ENCODE measurements around the gene DPP6. TPM values are rescaled to one million over a fixed set of nuclear protein-coding genes. Genes with fewer than 3 reads are reported as not detected.
A peak's percentile ranks its signal among the peaks of the same experiment; 100 is the strongest.
"Not testable (repeated sequence)": the region's sequence is repeated elsewhere in the genome, so short reads cannot be mapped to it uniquely, and the experiment has no call there.

Gene DPP6
- total RNA-seq, 2 donors from 2014 or later, result not detected

DNA sequence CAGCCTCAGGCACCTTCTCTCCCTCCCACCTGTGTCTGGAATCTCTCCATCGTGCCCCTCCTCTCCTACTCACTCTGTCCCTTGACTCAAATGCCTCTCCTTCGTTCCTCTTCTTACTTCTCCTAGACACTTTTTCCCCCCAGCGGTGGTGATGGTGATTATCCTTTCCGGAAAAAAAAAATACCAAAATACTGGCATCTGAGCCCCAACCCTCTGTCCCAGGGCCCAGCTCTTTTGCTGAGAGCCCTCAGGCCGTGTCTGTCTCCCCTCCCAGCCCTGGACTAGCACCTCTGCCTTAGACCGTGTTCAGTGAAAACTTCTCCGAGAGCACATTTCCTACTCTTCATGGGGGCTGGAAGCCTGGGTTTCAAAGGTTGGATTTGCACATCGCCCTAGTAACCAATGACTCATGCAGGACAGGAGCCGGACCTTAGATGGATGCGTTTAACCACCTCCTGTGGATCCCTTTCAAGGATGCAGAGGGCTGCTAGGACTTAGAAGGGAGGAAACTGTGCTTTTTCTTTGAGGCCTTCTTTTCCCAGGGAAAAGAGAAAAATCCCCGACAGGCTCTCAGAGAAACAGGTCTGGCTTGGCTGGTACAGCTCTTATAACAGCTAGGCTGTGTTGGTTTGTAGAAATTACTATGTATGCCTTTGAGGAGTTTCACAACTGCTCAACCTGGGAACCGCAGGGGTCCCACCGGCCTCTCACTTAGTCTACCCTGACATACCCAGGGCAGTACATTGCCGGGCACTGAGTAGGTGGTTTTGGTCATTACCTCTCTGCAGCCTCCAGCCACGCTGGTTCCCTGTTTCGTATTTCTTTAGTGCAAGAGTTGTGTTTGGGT, 1.5 kb downstream of the DPP6 start:
- not testable (repeated sequence) for H3K27me3 Mint-ChIP-seq (ENCODE audit: low read depth); H3K4me1 Mint-ChIP-seq (ENCODE audit: low read depth); H3K9me3 Mint-ChIP-seq; H3K36me3 Mint-ChIP-seq (ENCODE audit: insufficient read depth in 2 of 2); H3K4me3 Mint-ChIP-seq; DNase-seq; H3K27ac Mint-ChIP-seq
- ATAC-seq (replicated peaks in 1 of 2), result peak in 1 of 2 donors; percentile 69

DNA sequence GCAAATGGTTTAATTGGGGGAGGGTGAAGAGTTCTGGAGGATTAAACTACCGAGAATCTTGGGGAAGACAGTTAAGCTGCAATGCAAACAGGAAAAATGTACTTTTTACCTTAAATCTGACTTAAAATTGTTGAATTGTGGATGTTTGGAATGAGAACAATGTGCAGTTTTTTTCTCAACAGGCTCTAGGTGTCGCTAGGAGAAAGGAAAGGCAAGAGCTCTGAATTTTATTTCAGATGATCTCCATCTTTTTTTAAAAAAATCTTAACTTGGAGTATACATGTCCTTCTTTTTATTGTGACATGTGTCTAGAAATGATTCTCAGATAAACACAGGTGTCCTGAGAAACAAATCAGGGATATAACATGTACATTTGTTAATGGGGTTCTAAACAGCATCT, 2.5 kb downstream of the DPP6 start:
- not testable (repeated sequence) for DNase-seq; H3K4me3 Mint-ChIP-seq; H3K27me3 Mint-ChIP-seq (ENCODE audit: low read depth); H3K27ac Mint-ChIP-seq; H3K4me1 Mint-ChIP-seq (ENCODE audit: low read depth); ATAC-seq (replicated peaks in 1 of 2); H3K9me3 Mint-ChIP-seq; H3K36me3 Mint-ChIP-seq (ENCODE audit: insufficient read depth in 2 of 2)

DNA sequence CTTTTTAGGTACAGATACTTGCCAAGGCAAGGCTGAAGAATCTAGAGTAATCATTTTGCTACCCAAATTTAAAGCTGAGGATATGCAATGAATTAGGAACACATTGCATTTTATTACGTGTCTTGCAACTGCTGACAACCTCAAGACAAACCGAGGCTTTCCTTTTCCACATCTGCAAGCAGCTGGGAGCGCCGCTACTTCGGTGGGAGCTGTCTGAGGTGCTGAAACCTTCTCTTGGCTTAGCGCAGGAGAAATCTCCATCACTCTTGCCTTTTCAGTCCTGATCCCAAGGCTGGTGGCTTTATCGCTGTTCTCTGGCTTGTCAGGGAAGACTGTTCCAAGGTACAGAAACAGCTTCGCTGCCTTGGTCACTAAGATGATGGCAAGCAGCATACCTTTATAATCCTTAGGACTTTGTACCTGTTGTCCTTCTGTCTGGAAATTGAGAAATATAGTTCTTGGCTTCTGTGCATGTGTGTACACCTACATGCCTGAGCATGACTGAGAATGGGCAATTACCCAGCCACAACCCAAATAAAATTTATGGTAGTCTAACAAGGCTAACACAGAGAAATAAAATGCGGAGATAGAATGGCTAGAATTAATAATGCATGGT, 3.4 kb downstream of the DPP6 start:
- not testable (repeated sequence) for ATAC-seq (replicated peaks in 1 of 2); H3K36me3 Mint-ChIP-seq (ENCODE audit: insufficient read depth in 2 of 2); H3K27me3 Mint-ChIP-seq (ENCODE audit: low read depth); H3K9me3 Mint-ChIP-seq; H3K4me3 Mint-ChIP-seq; H3K27ac Mint-ChIP-seq; H3K4me1 Mint-ChIP-seq (ENCODE audit: low read depth)
- DNase-seq, result peak; percentile 6 to 10

DNA sequence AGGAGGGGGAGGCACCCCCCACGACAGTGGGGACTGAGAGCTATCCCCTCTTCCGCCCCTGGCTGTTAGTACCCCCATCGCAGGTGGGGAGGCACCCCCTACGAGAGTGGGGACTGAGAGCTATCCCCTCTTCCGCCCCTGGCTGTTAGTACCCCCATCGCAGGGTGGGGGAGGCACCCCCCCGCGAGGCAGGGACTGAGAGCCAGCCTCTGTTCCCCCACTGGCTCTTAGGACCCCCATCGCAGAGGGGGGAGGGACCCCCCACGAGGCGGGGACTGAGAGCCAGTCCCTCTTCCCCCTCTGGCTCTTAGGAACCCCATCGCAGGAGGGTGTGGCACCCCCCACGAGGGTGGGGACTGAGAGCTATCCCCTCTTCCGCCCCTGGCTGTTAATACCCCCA, 6.6 kb downstream of the DPP6 start:
- DNase-seq; H3K4me3 Mint-ChIP-seq; H3K36me3 Mint-ChIP-seq (ENCODE audit: insufficient read depth in 2 of 2); H3K27ac Mint-ChIP-seq; H3K27me3 Mint-ChIP-seq (ENCODE audit: low read depth); H3K9me3 Mint-ChIP-seq; H3K4me1 Mint-ChIP-seq (ENCODE audit: low read depth); ATAC-seq (replicated peaks in 1 of 2): not testable (repeated sequence)

DNA sequence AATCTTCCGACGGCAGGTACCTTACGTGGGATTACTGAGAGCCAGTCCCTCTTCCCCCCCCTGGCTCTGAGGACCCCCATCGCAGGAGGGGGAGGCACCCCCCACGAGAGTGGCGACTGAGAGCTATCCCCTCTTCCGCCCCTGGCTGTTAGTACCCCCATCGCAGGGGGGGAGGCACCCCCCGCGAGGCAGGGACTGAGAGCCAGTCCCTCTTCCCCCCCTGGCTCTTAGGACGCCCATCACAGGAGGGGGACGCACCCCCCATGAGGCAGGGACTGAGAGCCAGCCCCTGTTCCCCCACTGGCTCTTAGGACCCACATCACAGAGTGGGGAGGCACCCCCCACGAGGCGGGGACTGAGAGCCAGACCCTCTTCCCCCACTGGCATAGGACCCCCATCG, 8.4 kb downstream of the DPP6 start:
- not testable (repeated sequence) for H3K4me1 Mint-ChIP-seq (ENCODE audit: low read depth); H3K27ac Mint-ChIP-seq; H3K4me3 Mint-ChIP-seq; H3K36me3 Mint-ChIP-seq (ENCODE audit: insufficient read depth in 2 of 2); H3K9me3 Mint-ChIP-seq; ATAC-seq (replicated peaks in 1 of 2); H3K27me3 Mint-ChIP-seq (ENCODE audit: low read depth); DNase-seq

DNA sequence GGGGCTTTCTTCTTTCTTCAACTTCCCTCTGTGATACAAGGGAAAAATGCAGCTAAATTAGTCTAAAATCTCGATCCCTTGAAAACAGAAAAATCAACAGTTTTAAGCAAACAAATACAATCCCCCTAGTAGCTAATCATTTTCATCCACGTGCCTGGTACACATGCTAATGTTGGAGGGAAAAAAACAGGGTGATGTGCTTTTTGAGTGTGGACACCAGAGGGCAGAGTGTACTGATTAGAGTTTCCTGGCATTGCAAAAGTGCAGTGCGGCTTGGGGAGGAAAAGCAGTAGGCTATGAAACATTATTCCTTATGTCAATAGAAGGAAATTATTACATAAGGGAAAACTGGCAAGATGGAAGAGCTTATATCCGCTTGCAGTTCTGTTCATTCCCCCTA, 19.6 kb downstream of the DPP6 start:
- DNase-seq; H3K4me1 Mint-ChIP-seq (ENCODE audit: low read depth); H3K36me3 Mint-ChIP-seq (ENCODE audit: insufficient read depth in 2 of 2); H3K9me3 Mint-ChIP-seq; H3K27ac Mint-ChIP-seq; H3K4me3 Mint-ChIP-seq; ATAC-seq (replicated peaks in 1 of 2); H3K27me3 Mint-ChIP-seq (ENCODE audit: low read depth): not testable (repeated sequence)

DNA sequence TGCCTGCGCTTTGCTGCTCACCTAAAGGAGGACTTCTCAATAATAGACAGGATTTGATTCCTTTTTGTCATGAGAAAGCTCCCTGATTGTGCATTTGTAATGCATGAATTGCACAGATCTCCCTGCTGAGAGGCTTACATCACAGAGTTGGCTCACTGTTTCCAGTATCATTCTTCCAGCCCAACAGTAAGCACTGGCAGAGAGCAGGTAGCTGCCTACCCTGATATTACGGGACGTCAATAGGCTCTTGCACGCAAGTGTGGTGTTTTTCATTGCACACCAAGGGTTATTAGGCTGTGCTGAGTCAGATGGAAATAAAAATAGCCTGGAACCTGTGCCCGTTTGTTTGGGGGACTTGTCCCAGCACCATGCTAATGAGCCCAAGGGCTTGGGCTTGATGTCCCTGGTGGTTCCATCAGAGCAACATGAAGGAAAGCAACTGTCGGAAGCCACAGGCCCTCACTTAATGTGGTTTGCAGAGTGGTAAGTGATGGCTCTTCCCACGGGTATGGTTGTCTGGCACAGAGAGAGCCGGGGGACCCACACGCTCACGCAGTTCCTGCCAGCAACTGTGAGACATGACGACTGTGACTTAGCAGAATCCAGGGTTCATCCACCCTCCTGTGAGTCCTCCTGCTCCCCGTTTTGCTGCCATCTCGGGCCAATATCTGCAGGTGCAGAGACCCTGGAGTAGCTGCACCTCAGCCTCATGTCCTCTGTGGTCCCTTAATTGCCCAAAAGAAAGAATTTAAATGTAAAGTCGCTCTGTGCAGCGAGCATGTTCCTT, 20.4 kb downstream of the DPP6 start:
- H3K36me3 Mint-ChIP-seq (ENCODE audit: insufficient read depth in 2 of 2); ATAC-seq (replicated peaks in 1 of 2); H3K4me1 Mint-ChIP-seq (ENCODE audit: low read depth); H3K27ac Mint-ChIP-seq; H3K9me3 Mint-ChIP-seq; DNase-seq; H3K27me3 Mint-ChIP-seq (ENCODE audit: low read depth); H3K4me3 Mint-ChIP-seq: not testable (repeated sequence)

DNA sequence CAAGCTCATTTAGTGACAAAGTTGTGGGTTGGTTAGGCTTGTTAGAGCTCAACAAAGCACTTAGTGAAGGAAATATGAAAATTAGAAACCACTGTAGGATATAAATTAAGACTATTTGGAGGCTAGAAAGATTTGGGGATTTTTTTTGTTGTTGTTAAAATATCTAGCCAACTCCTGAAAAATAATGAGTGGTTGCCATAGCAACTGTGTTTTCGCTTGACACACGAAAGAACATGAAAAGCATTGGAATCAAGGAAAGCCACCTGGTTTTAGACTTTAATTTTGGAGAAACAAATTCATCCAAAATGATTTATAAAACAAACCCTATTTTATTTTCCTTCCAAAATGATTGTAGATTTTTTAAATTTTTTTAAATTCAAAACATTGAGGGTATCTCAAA, 26.3 kb downstream of the DPP6 start:
- ATAC-seq (replicated peaks in 1 of 2); H3K9me3 Mint-ChIP-seq: not testable (repeated sequence)

DNA sequence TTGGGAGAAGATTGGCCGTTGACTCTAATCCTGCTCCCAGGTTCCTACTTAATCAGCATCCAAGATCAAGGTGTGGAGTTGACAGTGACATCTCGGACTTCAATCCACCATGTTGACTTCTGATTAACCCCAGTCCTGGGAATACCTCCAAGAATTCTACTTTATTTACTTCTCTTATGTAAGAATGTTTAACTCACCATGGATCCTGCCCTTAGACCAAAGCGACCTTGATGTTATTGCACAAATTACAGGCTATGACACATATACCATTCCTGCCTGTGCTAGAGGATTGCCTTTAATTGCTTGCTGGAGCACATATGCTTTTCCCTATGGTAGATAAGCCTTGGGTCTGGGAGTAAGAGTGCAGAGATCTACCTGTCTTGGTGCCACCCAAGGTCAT, 28.1 kb downstream of the DPP6 start:
- H3K27me3 Mint-ChIP-seq (ENCODE audit: low read depth); H3K4me1 Mint-ChIP-seq (ENCODE audit: low read depth): not testable (repeated sequence)

More for the DNA sequence above, 26.3 kb downstream of the DPP6 start:
- H3K4me3 Mint-ChIP-seq; H3K27ac Mint-ChIP-seq; H3K4me1 Mint-ChIP-seq (ENCODE audit: low read depth); H3K36me3 Mint-ChIP-seq (ENCODE audit: insufficient read depth in 2 of 2); H3K27me3 Mint-ChIP-seq (ENCODE audit: low read depth); DNase-seq: not testable (repeated sequence)

DNA sequence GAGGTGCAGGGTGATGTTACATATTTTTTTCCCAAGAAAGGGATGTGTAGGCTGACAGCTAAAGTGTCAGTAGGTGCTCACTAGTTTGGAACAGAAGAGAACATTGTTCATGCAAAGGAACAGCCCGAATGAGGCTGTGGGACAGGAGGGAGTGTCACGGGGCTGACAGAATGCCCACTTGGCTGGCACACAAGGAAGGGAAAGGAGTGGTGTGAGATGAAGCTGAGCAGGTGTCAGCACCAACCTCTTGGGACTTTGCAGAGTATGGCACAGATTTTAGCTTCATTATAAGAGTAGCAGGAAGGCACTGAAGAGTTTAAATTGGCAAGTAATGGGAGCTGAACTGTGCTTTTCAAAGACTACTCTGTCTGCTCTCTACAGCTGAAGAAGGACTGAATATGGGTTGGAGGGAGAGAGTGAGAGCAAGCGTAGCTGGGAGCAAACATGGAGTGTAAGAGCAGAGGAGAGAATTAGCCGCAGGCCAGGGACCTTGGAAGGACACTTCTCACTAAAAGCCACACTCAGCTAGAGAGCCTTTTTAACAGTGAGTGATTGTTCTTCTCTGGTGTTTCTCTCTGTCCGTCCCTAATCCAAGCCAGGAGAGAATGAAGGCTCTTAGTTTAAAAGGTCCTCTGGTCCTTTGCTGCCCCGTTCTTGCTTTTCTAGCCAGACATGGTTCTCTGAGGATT, 35.0 kb downstream of the DPP6 start:
- H3K36me3 Mint-ChIP-seq (ENCODE audit: insufficient read depth in 2 of 2); H3K27ac Mint-ChIP-seq; H3K27me3 Mint-ChIP-seq (ENCODE audit: low read depth); H3K9me3 Mint-ChIP-seq; H3K4me1 Mint-ChIP-seq (ENCODE audit: low read depth); DNase-seq; ATAC-seq (replicated peaks in 1 of 2); H3K4me3 Mint-ChIP-seq: not testable (repeated sequence)

More for the DNA sequence above, 28.1 kb downstream of the DPP6 start:
- not testable (repeated sequence) for DNase-seq; H3K9me3 Mint-ChIP-seq; H3K36me3 Mint-ChIP-seq (ENCODE audit: insufficient read depth in 2 of 2); H3K4me3 Mint-ChIP-seq; ATAC-seq (replicated peaks in 1 of 2); H3K27ac Mint-ChIP-seq

DNA sequence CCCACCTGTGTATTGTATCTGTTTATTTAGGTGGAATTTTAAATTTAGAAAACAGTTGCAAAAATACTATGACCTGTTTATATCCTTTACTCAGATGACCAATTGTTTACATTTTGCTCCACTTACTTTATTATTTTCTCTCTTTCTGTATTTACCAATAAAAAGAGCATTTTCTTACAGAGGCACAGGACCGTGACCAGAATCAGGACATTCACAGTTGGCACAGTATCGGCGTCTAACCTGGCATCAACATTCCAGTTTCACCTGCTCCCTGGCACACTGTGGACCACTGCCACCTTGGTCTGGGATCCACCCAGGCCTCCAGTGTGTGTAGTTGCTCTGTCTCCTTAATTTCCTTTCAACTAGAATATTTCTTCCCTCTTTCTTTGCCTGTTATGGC, 39.9 kb downstream of the DPP6 start:
- ATAC-seq (replicated peaks in 1 of 2); H3K27ac Mint-ChIP-seq; H3K9me3 Mint-ChIP-seq; H3K4me3 Mint-ChIP-seq; H3K4me1 Mint-ChIP-seq (ENCODE audit: low read depth); DNase-seq; H3K27me3 Mint-ChIP-seq (ENCODE audit: low read depth); H3K36me3 Mint-ChIP-seq (ENCODE audit: insufficient read depth in 2 of 2): not testable (repeated sequence)

DNA sequence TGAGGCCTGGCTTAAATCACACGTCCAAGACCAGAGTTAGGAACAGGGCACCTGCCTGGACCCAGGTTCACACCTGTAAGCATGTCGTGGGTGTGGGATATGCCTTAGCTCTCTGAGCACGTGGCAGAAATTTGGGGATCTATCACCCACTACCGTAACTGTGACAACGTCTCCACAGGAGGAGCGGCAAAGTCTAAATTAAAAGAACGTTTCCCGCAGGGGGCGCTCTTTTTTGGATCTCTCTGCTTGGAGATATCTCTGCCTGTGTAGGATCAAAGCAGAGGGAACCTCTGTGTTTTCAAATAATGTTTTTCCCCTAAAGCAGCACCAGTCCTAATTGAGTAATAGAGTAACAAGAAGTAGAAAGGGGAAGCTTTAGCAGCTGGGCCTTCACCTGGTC, 43.0 kb downstream of the DPP6 start:
- H3K9me3 Mint-ChIP-seq; ATAC-seq (replicated peaks in 1 of 2); H3K4me1 Mint-ChIP-seq (ENCODE audit: low read depth); H3K36me3 Mint-ChIP-seq (ENCODE audit: insufficient read depth in 2 of 2); H3K27ac Mint-ChIP-seq; H3K4me3 Mint-ChIP-seq; DNase-seq; H3K27me3 Mint-ChIP-seq (ENCODE audit: low read depth): not testable (repeated sequence)

DNA sequence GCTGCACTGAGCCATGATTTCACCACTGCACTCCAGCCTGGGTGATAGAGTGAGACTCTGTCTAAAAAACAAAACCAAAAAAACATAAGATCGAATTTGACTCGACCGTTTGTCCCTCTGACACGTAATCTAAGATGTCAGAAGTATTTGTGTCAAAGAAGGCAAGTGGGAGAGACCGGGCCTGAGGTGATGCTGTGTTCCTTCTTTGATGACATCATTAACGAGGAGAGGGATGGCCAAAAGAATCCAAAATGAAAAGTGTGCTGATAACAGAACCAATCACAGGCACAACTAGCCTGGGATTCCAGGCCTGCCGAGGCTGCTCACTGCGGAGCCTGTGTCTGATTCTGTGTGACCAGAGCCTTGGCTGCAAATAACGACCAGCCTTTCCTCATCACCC, 52.9 kb downstream of the DPP6 start:
- not testable (repeated sequence) for H3K36me3 Mint-ChIP-seq (ENCODE audit: insufficient read depth in 2 of 2); H3K27me3 Mint-ChIP-seq (ENCODE audit: low read depth); H3K9me3 Mint-ChIP-seq; DNase-seq; H3K27ac Mint-ChIP-seq; H3K4me1 Mint-ChIP-seq (ENCODE audit: low read depth); H3K4me3 Mint-ChIP-seq; ATAC-seq (replicated peaks in 1 of 2)
